Lung (tissue), 12 donors: ENCODE results near the gene PAX9. TPM values are rescaled to one million over a fixed set of nuclear protein-coding genes. Genes with fewer than 3 reads are reported as not detected.

Source experiments
- ATAC-seq: fragments of 200-7000 bp; cut with Tn5 transposase; one replicate; pipeline ENCODE4 v1.9.1; 2020; ENCODE audit warnings: moderate number of reproducible peaks; ENCODE audit not compliant: insufficient read depth, low FRiP score
- DNase-seq, 3 donors: peaks; one replicate each; pipeline ENCODE4 v3.0.0-alpha.2; 2013 to 2017
- H3K27ac ChIP-seq, 2 donors: one replicate each; pipeline ENCODE4 v1.5.1; 2013; ENCODE audit warnings: mild to moderate bottlenecking in 2 of 2, moderate library complexity in 2 of 2, control low read depth in 1 of 2, inconsistent platforms in 1 of 2, low read depth in 1 of 2, low read length in 1 of 2
- H3K27me3 ChIP-seq, 3 donors: one replicate each; pipeline ENCODE4 v1.5.1; 2013; ENCODE audit warnings: low read length in 2 of 3; ENCODE audit not compliant: control insufficient read depth in 3 of 3, insufficient read depth in 3 of 3
- H3K36me3 ChIP-seq, 4 donors: one replicate each; pipeline ENCODE4 v1.5.1; 2013; ENCODE audit warnings: low read length in 4 of 4, mild to moderate bottlenecking in 1 of 4, moderate library complexity in 1 of 4; ENCODE audit not compliant: control insufficient read depth in 4 of 4, insufficient read depth in 4 of 4
- H3K4me1 ChIP-seq, 5 donors: one replicate each; pipeline ENCODE4 v1.5.1; 2013; ENCODE audit warnings: low read length in 5 of 5, mild to moderate bottlenecking in 2 of 5, moderate library complexity in 1 of 5; ENCODE audit not compliant: control insufficient read depth in 5 of 5, insufficient read depth in 5 of 5
- H3K4me3 ChIP-seq: one replicate; pipeline ENCODE4 v1.5.1; 2013; ENCODE audit warnings: mild to moderate bottlenecking, control low read depth, moderate library complexity
- H3K9ac ChIP-seq, 2 donors: one replicate each; pipeline ENCODE4 v1.5.1; 2013; ENCODE audit warnings: low read length in 2 of 2, control low read depth in 1 of 2; ENCODE audit not compliant: insufficient read depth in 1 of 2
- H3K9me3 ChIP-seq, 4 donors: one replicate each; pipeline ENCODE4 v1.5.1; 2013; ENCODE audit warnings: low read length in 3 of 4, mild to moderate bottlenecking in 1 of 4, moderate library complexity in 1 of 4; ENCODE audit not compliant: control insufficient read depth in 4 of 4, insufficient read depth in 3 of 4
- WGBS, 2 donors: extraction: QIAGEN DNeasy Blood & Tissue Kit; methylation state at CpG; one replicate each; pipeline ENCODE4 v1.1.7; 2013; 5-methylcytosine and 5-hydroxymethylcytosine counted together
- polyA plus RNA-seq, 2 donors: library from polyadenylated mRNA; stranded (reverse); fragments of 200-250 nt; gene quantifications; one replicate each; pipeline ENCODE4 v1.2.1, GENCODE V29; 2013
- total RNA-seq, 2 donors: library from RNA; depleted of rRNA in 1 of 2; stranded (reverse); fragments of >200 nt in 1 of 2; gene quantifications; one replicate each; pipeline ENCODE4 v1.2.1, GENCODE V29; 2014 to 2021
- TF ChIP-seq, protein P1 (sequence below): IDR thresholded peaks from 2 replicates; pipeline ENCODE4 v1.5.1; 2012; ENCODE audit warnings: mild to moderate bottlenecking; ENCODE audit errors: control extremely low read depth, extremely low read depth
- donor health status: control.
- donor health status: control.
- donor health status: Bipolar disorder and iron deficiency.
- donor health status: healthy.
- donor health status: DM: yes; HTN: yes; CAD: no.

Gene PAX9
- total and polyA plus RNA-seq, 4 donors = 1.2 to 6.0 (median 1.8) TPM

DNA sequence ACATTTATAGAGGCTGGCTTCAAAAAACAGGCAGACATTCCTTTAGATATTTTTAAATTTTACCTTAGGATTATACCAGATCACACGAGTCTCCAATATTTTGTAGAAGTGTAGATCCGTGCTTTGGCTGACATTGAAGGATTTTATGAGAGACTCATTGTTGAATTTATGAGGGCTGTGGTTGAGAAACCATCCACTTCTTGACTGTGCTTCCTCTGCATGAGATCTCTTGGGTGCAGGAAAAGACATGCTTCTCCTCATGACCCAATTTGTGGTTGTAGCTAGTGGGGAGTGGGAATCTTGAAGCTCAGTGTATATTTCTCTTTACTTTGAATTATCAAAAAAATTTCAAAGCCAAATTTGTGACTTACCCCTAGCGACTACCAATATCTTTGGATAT is 42.5 kb upstream of the PAX9 start:
- no peaks in the 10 kb centered on the region for H3K4me1 ChIP-seq
- no peaks in the 10 kb centered on the region for H3K9me3 ChIP-seq
- H3K27me3 ChIP-seq = no peaks in the 10 kb centered on the region
- H3K27ac ChIP-seq = no peak overlapping the region
- no peak overlapping the region for H3K4me3 ChIP-seq
- DNase-seq (no peak), ATAC-seq (no peak)
- H3K9ac ChIP-seq = no peak overlapping the region
- no peaks in the 10 kb centered on the region for H3K36me3 ChIP-seq
- 64 to 77% methylated on average over 3 of the region's 3 CpGs for WGBS, 2 donors
- TF ChIP-seq, protein P1, sequence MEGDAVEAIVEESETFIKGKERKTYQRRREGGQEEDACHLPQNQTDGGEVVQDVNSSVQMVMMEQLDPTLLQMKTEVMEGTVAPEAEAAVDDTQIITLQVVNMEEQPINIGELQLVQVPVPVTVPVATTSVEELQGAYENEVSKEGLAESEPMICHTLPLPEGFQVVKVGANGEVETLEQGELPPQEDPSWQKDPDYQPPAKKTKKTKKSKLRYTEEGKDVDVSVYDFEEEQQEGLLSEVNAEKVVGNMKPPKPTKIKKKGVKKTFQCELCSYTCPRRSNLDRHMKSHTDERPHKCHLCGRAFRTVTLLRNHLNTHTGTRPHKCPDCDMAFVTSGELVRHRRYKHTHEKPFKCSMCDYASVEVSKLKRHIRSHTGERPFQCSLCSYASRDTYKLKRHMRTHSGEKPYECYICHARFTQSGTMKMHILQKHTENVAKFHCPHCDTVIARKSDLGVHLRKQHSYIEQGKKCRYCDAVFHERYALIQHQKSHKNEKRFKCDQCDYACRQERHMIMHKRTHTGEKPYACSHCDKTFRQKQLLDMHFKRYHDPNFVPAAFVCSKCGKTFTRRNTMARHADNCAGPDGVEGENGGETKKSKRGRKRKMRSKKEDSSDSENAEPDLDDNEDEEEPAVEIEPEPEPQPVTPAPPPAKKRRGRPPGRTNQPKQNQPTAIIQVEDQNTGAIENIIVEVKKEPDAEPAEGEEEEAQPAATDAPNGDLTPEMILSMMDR = no peak

DNA sequence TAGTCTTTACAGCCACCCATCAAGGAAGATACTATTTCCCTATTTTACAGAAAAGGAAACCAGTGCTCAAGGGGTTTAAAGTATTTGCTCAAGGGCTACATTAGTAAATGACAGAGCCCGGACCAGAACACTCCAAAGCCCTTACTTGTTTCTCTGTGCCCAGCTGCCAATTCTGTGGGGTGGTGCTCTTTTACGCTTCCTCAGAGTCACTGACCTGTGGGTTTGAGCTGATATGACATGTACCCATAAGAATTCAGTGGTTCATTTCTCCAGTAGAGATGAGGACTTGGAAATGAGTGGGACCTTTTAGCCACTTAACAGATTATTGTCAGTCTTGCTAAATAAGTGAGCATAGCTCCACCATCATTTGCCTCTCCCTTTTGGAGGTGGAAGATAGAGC is 41.8 kb upstream of the PAX9 start:
- TF ChIP-seq, protein P1 = no peak
- WGBS, 2 donors = 67 to 81% methylated on average over 2 of the region's 2 CpGs
- Histone ChIP-seq H3K36me3 (no peaks in the 10 kb centered on the region), H3K27ac (no peak overlapping the region), H3K4me1 (no peaks in the 10 kb centered on the region), H3K4me3 (no peak overlapping the region), H3K9ac (no peak overlapping the region), H3K27me3 (no peaks in the 10 kb centered on the region), H3K9me3 (no peaks in the 10 kb centered on the region)
- DNase-seq (no peak), ATAC-seq (no peak)

DNA sequence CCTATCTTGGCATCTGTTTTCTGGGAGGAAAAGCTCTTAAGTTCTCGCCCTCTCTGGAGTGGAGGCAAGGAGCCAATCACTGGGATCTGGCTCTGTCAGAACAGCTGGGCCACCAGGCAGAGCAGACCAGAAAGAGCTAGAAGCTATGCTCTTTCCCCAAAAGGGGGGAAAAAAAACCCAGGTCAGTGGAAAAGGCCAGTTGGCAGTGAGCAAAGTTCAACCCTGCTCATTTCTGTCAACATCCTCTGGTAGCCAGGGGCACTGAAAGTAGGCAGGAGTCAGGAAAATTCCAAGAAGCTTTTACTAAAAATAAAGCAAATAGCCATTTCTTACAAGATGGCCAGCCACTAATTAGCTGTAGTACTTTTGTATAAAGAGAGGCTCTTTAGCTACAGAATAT is 36.6 kb upstream of the PAX9 start:
- WGBS, 2 donors = 92 to 100% methylated on average over 1 of the region's 1 CpG
- H3K9me3 ChIP-seq = no peaks in the 10 kb centered on the region
- H3K36me3 ChIP-seq = no peaks in the 10 kb centered on the region
- H3K4me3 ChIP-seq = no peak overlapping the region
- peaks cover 0 to 1% (median 0%) of the 10 kb centered on the region in 5 donors for H3K4me1 ChIP-seq
- no peak overlapping the region for H3K9ac ChIP-seq
- no peak for DNase-seq
- TF ChIP-seq, protein P1 = no peak
- no peak for ATAC-seq
- peaks cover 0 to 4% (median 0%) of the 10 kb centered on the region in 3 donors for H3K27me3 ChIP-seq
- no peak overlapping the region for H3K27ac ChIP-seq

DNA sequence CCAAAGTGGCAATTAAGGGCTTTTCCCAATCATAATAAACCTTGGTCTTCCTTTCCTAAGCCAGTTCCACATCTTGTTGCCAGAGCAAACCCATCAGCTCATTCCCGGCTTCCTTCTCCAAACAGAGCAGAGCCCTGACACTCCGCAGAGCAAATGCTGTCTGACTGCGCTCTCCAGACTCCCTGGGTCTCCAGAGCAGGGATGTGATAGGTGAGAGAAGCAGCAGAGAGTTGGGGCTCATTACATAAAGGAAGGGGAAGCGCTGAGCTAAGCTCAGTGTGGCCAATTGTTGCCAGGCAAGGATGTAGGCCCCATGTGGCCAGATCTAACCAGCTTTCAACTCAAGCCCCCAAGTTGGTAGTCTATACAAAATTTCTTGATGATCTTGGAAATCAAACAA is 36.2 kb upstream of the PAX9 start:
- Histone ChIP-seq H3K9me3 (no peaks in the 10 kb centered on the region), H3K27ac (no peak overlapping the region), H3K27me3 (peaks cover 0 to 4% (median 0%) of the 10 kb centered on the region in 3 donors), H3K4me1 (peaks cover 0 to 1% (median 0%) of the 10 kb centered on the region in 5 donors), H3K4me3 (no peak overlapping the region), H3K36me3 (no peaks in the 10 kb centered on the region), H3K9ac (no peak overlapping the region)
- TF ChIP-seq, protein P1 = no peak
- 88 to 91% methylated on average over 4 of the region's 4 CpGs for WGBS, 2 donors
- no peak for ATAC-seq
- no peak for DNase-seq
